ENCODE measurements around the gene IL1A.
"Not testable (repeated sequence)": the region's sequence is repeated elsewhere in the genome, so short reads cannot be mapped to it uniquely, and the experiment has no call there.

IL1A gene, protein sequence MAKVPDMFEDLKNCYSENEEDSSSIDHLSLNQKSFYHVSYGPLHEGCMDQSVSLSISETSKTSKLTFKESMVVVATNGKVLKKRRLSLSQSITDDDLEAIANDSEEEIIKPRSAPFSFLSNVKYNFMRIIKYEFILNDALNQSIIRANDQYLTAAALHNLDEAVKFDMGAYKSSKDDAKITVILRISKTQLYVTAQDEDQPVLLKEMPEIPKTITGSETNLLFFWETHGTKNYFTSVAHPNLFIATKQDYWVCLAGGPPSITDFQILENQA

DNA sequence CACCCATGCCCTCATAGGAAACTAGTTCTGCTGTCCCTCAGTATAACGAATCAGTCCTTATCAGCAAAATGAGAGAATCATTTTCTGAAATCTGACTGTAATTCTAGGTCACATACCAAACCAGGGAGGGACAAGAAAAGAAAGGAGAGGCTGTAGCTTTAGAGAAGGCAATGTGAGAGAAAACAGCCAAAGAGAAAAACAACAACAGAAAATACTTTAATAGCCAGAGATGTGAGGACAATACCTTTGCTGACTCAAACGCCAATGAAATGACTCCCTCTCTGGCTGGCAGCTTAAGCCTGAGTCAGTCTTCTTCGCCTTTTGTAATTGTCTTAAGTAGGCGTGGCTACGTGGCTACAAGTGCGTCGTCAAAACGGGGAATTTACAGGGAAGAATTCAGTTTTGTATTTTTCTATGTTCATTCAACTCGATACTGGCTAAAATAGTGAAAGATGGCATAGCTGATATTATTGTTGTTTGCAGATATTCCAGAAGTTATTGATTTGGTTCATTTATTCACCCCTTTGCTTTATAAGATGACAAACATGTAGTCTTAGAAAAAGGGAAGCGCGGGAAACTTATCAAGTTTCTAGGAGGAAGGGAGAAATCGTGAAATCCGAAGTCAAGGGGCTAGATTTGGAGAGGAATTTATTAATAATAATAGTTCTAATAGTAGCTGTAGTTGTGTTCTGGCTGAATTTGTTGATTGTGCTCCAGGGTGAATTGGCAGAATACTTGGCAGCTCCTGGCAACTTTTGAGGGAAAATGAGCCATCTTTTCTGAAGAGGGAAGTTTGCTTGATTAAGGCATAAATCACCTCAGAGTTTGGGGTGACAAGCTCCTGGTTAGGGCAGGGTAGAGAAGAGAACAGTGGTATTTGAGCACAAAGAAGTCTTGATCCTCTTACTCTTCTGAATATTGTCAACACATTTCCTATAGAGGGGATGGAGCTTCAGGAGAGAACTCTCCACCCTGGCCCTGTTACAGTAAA is at the start of gene IL1A:
IL1A (minus strand) TSS at position 295 of the 991 bp plus-strand sequence. CDS start 723 bp downstream, outside the sequence.
- DNase-seq (ENCODE audit: low read depth, low spot score): no peak

DNA sequence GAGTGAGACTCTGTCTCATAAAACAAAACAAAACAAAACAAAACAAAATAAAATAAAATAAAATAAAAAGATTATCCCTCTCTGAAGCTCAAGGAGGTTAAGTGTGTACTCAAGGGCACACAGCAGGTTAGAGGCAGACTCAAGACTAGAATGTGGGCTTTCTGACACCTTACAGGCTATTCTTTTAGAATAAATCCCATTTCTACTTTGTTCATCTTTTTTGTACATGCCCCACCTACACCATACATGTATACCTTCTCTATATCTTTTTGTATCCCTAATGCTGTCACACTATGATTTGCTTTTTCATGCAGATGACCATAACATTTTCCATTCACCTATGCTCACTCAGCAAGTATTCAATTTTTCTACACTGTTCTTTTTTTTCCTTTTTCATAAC is 49.7 kb upstream of the IL1A start:
- no peak for DNase-seq (ENCODE audit: low read depth, low spot score)

DNA sequence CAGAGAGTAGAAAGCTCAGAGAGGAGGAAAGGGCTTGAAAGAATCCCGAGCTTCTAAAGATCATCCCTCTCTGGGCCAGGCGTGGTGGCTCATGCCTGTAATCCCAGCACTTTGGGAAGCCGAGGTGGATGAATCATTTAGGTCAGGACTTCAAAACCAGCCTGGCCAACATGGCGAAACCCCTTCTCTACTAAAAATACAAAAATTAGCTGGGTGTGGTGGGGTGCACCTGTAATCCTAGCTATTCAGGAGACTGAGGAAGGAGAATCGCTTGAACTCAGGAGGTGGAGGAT is 49.3 kb upstream of the IL1A start:
- DNase-seq (ENCODE audit: low read depth, low spot score): not testable (repeated sequence)

DNA sequence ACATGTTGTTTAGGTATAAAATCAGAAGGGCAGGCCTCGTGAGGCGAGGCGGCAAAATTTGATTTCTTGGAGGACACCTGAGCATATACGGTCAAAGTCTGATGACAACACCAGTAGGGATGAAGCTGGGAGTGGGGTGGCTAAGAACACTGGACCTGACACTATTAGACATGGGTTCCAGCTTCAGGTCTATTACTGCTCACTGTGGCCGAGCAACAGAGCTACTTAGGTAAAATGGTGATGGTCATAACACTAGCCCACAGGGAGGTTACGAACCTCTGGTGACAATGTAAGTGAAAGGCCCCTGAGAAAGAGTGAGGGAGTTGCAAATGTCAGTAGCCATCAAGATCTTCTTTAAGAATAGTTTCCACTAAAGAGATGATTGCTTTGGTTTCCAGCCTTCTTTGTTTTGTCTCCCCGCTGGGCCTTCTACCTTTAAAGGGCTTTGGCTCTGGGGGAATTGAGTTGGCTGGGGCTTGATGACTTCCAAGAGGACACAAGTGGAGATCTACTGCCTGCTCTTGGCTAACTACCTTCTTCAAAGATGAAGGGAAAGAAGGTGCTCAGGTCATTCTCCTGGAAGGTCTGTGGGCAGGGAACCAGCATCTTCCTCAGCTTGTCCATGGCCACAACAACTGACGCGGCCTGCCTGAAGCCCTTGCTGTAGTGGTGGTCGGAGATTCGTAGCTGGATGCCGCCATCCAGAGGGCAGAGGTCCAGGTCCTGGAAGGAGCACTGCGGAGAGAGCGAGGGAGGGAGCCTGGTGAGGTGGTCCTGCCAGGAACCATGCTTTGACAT is 48.7 kb upstream of the IL1A start:
- DNase-seq (ENCODE audit: low read depth, low spot score): no peak

DNA sequence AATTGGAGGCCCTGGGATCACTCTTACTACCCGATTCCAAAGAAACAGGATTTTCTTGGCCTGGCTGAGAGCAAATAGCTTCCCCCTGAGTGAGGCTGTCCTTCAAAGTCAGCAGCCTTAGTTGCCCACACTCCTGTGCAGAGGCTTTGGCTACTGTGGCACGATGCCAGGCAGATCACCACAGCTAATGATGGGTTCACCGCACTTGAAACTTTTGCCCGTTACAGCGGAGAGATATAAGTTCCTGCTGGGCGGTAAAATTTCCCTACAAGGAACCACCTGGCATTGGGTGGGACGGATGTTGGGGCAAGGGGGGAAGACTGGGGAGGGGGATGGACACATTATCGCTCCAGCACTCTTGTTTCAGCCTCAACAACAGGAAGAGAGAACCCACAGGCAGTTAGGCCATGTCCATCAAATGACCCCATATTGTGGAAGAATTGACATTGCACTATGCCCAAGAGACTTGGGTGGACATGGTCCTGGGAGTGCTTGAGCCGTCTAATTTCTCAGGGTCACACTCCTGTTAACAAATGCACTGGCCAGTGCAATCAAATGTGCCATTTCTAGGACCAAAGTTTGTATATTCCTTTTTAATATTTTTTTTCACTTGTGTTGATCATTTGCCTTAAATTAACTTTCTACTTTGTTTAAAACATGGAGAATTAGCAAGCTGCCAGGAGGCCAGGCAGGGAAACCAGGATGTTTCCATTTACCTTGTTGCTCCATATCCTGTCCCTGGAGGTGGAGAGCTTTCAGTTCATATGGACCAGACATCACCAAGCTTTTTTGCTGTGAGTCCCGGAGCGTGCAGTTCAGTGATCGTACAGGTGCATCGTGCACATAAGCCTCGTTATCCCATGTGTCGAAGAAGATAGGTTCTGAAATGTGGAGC is 47.9 kb upstream of the IL1A start:
- DNase-seq (ENCODE audit: low read depth, low spot score): no peak

DNA sequence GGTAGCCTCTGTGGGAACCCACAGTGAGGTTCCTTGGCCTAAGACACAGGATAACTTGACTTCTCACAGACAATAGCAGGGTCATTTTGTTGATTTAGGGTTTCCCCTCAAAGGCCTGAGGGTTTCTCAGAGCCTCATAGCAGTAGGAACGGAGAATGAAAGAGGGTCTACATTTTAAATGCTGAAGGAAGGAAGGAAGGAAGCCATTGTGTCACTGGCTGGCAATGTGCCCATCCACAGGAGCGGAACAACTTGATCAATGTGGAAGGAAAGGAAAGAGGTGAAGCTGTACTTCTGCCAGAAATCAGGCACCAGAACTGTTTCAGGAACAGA is 47.2 kb upstream of the IL1A start:
- no peak for DNase-seq (ENCODE audit: low read depth, low spot score)

DNA sequence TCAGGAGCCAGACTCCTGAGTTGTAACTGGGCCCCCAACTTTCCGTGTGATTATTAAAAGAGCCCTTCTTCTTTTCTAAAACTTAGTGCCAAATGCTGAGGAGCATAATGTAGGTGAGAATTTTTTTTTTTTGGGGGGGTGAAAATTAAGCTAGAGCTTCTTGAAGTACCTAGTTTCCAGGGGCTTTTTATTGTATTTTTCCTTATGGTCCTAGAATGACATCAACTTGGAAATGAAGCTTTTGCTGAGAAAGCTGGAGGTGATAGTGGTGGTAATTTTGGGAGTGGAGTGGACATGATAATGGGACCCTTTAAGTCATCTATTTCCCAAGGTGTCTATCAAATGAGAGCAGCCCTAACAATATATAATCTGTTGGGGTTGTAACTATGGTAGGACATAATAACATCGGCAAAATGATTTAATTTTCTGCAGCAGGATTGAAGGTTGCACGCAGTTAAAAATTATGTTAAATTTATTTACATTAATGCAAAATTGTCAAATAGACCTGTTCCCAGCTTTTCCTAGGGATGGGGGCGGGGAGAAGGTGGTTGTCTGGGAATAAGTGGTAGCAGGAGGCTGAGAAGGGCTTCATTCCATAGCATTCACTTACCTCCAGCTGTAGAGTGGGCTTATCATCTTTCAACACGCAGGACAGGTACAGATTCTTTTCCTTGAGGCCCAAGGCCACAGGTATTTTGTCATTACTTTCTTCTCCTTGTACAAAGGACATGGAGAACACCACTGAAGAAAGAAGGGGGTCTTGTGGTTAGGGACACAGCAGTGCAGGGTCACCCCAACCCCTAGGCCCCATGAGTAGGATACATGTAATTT is 46.6 kb upstream of the IL1A start:
- no peak for DNase-seq (ENCODE audit: low read depth, low spot score)

DNA sequence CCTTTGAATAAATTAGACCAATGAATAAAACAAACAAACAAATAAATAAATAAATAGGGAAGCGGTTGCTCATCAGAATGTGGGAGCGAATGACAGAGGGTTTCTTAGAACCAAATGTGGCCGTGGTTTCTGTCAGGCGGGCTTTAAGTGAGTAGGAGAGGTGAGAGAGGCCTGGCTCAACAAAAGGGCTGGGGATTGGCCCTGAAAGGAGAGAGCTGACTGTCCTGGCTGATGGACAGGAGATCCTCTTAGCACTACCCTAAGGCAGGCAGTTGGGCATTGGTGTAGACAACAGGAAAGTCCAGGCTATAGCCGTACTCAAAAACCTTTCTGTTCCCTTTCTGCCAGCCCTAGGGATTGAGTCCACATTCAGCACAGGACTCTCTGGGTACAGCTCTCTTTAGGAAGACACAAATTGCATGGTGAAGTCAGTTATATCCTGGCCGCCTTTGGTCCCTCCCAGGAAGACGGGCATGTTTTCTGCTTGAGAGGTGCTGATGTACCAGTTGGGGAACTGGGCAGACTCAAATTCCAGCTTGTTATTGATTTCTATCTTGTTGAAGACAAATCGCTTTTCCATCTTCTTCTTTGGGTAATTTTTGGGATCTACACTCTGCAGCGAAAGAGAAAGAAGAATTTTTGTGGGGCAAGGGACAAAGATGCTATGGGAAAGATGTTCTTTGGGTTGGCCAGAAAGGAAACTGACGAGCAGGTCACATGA is 45.8 kb upstream of the IL1A start:
- no peak for DNase-seq (ENCODE audit: low read depth, low spot score)

DNA sequence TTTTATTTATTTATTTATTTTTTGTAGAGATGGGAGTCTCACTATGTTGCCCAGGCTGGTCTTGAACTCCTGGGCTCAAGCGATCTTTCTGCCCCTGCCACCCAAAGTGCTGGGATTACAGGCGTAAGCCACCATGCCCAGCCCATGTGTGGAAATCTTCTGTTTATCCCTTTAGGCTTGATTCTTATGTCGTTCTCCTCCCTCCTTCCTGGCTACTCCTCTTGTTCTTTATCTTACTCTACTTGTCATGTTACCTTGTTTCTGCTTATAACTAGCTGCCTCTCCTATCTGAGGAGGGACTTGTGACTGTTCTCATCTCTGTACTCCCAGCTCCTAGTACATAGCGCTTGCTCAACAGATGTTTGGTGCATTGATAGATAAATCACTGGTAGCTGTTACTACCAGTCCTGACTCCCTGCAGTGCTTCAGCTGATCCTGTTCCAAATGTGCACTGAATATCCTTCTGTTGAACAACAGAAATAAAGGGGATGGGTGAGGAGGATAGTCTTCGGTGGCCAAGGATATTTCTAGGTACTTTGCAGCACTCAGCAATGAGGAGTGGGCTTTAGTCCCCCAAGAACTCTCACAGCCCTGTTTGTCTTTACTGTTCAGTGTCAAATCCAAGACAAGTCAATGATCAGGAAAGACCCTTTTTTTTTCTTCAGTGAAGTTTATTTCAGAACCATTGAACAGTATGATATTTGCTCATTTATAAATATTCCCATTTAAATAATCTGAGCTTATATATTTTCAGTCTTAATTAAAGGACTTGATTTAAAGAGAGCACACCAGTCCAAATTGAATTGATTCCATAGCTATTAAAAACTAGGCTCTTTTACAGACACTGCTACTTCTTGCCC is 45.0 kb upstream of the IL1A start:
- DNase-seq (ENCODE audit: low read depth, low spot score): no peak

DNA sequence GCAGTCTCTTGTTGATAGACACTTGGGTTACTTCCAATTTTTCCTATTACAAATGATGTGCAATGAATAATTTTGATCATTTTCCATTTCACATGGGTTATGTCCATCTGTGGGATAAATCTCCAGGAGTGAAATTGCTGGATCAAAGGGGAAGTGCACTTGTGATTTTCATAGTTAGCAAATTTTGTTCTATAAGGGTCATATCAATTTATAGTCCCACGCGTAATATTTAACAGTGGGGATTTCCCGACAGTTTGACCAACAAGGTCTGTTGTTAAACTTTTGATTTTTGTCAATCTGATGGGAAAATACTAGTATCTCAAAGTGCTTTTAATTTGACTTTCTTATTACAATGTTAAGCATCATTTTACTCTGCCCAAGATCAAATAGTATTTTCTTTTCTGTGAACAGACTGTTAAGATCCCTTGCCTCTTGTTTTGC is 44.0 kb upstream of the IL1A start:
- no peak for DNase-seq (ENCODE audit: low read depth, low spot score)

DNA sequence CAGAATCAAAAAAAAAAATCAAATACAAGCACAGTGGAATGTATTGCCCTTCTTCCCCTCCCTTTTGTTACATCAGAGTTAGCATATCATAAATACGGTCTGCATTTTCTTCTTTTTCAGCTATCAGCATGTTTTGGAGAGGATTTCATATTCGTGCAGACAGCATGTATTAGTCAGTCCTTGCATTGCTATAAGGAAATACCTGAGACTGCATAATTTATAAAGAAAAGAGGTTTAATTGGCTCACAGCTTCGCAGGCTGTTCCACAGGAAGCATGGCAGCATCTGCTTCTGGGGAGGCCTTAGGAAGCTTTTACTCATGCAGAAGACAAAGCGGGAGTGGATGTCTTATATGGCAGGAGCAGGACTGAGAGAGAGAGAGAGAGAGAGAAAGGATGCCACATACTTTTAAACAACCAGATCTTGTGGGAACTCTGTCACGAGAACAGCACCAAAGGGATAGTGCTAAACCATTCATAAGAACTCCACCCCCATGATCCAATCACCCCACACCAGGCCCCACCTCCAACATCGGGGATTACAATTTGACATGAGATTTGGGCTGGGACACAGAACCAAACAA is 43.4 kb upstream of the IL1A start:
- no peak for DNase-seq (ENCODE audit: low read depth, low spot score)

DNA sequence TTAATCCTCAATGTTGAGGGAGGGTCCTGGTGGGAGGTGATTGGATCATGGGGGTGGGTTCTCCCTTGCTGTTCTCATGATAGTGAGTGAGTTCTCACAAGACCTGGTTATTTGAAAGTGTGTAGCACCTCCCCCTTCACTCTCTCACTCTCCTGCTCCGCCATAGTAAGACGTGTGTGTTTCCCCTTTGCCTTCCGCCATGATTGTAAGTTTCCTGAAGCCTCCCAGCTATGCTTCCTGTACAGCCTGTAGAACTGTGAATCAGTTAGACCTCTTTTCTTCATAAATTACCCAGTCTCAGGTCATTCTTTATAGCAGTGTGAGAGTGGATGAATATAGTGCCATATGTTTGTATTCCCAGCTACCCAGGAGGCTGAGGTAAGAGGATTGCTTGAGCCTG is 42.7 kb upstream of the IL1A start:
- DNase-seq (ENCODE audit: low read depth, low spot score): no peak

DNA sequence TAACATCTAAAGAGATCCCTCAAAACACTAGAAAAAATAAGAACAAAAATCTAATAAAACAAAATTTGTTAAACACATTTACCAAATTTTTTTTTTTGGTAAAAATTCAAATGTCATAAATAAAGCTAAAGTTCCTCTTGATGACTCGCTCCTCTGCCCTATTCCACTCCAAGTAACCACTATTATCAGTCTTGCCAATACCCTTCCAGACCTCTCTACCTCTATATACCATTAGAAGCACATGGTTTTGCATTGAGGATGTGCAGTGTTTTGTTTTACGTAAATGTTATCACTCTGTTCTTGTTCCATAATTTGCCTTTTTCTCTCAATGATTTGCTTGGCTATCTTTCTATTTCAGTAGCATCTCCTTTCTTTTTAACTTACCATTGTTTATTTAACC is 41.4 kb upstream of the IL1A start:
- no peak for DNase-seq (ENCODE audit: low read depth, low spot score)

DNA sequence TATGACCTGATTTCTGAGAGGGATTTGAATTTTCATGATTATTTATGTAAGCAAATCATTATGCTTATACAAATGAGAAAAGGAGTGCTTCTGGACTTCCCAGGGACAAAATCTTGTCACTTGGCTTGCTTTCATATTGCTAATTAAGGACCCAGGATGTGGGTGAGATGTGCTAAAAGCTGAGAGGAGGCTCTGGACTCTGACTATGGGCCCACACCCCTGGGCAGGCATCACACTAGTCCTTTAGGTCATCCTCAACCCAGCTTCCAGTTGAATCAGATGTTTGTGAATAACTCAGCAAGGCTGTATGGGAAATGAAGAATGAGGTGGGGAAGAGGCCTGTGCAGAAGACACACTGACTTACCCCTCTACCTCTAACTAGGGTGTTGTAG is 40.4 kb upstream of the IL1A start:
- DNase-seq (ENCODE audit: low read depth, low spot score): no peak

DNA sequence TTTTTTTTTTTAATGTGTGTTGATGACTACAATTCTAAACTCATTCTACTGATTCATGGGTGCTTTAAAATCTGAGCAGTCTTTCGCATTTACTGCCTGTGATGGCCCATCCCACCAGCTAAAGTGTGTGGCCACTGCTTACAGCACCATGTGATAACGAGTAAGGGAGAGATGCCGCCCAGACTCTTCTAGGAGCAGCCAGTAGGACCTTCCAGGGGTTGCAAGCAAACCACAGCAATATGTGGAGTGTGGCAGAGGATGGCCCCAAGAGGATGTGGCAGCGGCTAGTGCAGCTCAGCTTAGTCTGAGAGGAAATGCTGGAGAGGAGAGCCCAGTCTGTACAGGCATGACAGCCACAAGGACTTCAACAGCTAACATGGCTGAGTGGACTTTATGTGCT is 37.4 kb upstream of the IL1A start:
- DNase-seq (ENCODE audit: low read depth, low spot score): no peak

DNA sequence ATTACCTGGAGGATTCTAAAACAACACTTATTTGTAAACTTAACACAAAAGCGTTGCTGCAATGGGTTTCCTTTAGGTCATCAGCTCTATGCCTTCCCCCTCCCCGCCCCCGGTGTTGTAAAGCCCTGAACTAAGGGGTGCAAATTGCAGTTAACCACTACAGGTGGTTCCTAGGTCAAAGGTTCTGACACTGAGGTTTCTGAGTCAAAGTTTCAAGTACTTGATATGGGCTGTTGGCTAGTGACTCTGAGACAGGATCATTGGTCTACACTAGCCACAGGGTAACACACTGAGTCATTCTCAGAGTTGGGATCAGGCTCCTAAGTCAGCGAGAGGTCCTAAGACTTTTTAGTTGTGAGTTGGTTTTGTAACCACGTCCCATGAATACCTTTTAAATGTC is 36.8 kb upstream of the IL1A start:
- no peak for DNase-seq (ENCODE audit: low read depth, low spot score)

DNA sequence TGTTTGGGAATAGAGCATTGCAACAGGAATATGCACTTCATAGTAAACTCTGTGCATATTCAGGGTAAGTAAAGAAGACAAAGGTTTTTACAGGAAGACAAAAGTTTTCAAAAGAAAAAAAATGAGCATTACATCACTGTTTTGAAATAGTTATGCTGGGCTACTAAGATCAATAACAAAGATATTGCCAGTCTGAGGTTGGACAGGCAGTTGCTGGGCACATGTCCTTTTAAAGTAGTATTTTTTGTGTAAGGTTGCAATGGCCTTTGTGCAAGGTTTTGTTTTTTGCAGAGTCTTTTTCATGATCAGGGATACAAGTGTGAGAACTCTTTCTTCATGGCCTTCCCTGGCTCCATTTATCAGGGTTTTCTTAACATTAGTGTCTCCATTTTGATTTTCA is 36.0 kb upstream of the IL1A start:
- no peak for DNase-seq (ENCODE audit: low read depth, low spot score)

DNA sequence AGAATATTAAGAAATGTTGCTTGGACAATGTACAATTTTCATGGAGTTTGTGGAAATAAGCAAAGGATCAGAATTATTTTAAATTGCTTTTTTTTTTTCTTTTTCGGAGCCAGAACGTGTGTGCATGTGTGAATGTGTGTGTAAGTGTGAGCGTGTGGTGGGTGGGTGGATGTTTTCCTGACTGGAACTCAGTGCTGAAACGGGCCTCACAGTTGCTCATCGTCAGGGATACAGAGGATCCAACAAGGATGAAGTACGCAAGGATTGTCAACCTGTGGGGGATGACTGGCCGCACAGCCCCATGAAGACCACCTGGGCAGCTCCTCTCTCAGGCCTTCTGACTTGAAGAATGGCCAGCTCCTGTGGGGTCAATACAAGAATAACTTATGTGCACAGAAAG is 34.8 kb upstream of the IL1A start:
- DNase-seq (ENCODE audit: low read depth, low spot score): no peak

All from iPS DF 19.7 (cell line).